ENCODE results near the gene FAM83G. TPM values are rescaled to one million over a fixed set of nuclear protein-coding genes. Genes with fewer than 3 reads are reported as not detected.

FAM83G gene
- polyA plus RNA-seq, 1 of the 3 experiments (the other 2 are of a cell fraction): 6.5 TPM

- no peaks in the 10 kb centered on the region for H3K4me1 ChIP-seq (ENCODE audit: control insufficient read depth in 1 of 2, insufficient read depth in 2 of 2, low read depth in 1 of 2, low read length in 1 of 2)
Measured at GRCh38 chr17:19013226-19013625, 8.7 kb upstream of the FAM83G start.

GRCh38 chr17:19012171-19013080 lies 7.9 kb upstream of the FAM83G start:
- Histone ChIP-seq H3F3A (replicated peaks; ENCODE audit: insufficient read depth) (peaks cover 8% of the 10 kb centered on the region), H3K27me3 (ENCODE audit: insufficient read depth) (no peaks in the 10 kb centered on the region), H4K20me1 (ENCODE audit: insufficient read depth) (no peaks in the 10 kb centered on the region), H3K9me3 (no peaks in the 10 kb centered on the region), H2AFZ (ENCODE audit: low read depth) (no peak overlapping the region), H3K4me2 (no peak overlapping the region), H3K27ac (ENCODE audit: low read depth in 2 of 2, low read length in 1 of 2) (no peak overlapping the region), H3K4me1 (ENCODE audit: control insufficient read depth in 1 of 2, insufficient read depth in 2 of 2, low read depth in 1 of 2, low read length in 1 of 2) (no peaks in the 10 kb centered on the region), H3K9ac (no peak overlapping the region), H3K9me2 (no peaks in the 10 kb centered on the region), H3K79me2 (ENCODE audit: insufficient read depth) (no peaks in the 10 kb centered on the region), H3K4me3 (ENCODE audit: low read depth in 2 of 2, low read length in 1 of 2) (no peak overlapping the region), H3K36me3 (replicated peaks in 1 of 2; ENCODE audit: control insufficient read depth in 1 of 2, insufficient read depth in 2 of 2, low read length in 1 of 2) (no peaks in the 10 kb centered on the region)
- TF ChIP-seq TCF12 (IDR thresholded peaks at IDR 0.05) (no peak), USF2 (IDR thresholded peaks at IDR 0.05; ENCODE audit: borderline replicate concordance, low read depth, low read length) (no peak)
- DNase-seq: no peak
- POLR2A ChIA-PET: no interaction called here
- WGBS (ENCODE audit: low lambda C conversion rate): 91% methylated on average over 18 of the region's 22 CpGs
- CTCF ChIA-PET: interaction anchor here (0.6 to 1.9 kb wide), 2 partner anchors 51 to 750 kb away, joined by 3 to 5 read pairs; no protein-coding TSS in a partner anchor

More at GRCh38 chr17:19013226-19013625, 8.7 kb upstream of the FAM83G start:
- ChIA-PET CTCF (interaction anchor here (0.6 kb wide), 1 partner anchor 750 kb away, joined by 3 read pairs; no protein-coding TSS in a partner anchor), POLR2A (no interaction called here)
- Histone ChIP-seq H4K20me1 (ENCODE audit: insufficient read depth) (no peaks in the 10 kb centered on the region), H3K27me3 (ENCODE audit: insufficient read depth) (no peaks in the 10 kb centered on the region), H3K9me3 (no peaks in the 10 kb centered on the region), H3K4me3 (ENCODE audit: low read depth in 2 of 2, low read length in 1 of 2) (no peak overlapping the region), H3K4me2 (no peak overlapping the region), H3K36me3 (replicated peaks in 1 of 2; ENCODE audit: control insufficient read depth in 1 of 2, insufficient read depth in 2 of 2, low read length in 1 of 2) (no peaks in the 10 kb centered on the region), H3K79me2 (ENCODE audit: insufficient read depth) (no peaks in the 10 kb centered on the region), H3K27ac (ENCODE audit: low read depth in 2 of 2, low read length in 1 of 2) (no peak overlapping the region), H3K9ac (no peak overlapping the region), H2AFZ (ENCODE audit: low read depth) (no peak overlapping the region), H3K9me2 (no peaks in the 10 kb centered on the region), H3F3A (replicated peaks; ENCODE audit: insufficient read depth) (peaks cover under 1% of the 10 kb centered on the region)
- DNase-seq: no peak
- 87% methylated on average over 11 of the region's 12 CpGs for WGBS (ENCODE audit: low lambda C conversion rate)
- TF ChIP-seq EP300 (IDR thresholded peaks at IDR 0.05; ENCODE audit: borderline replicate concordance in 1 of 2, low read depth in 1 of 2, low read length in 1 of 2) (no peak), IRF3 (IDR thresholded peaks at IDR 0.05; ENCODE audit: low read depth, low read length) (no peak), RXRA (IDR thresholded peaks at IDR 0.05; ENCODE audit: borderline replicate concordance, low read depth) (no peak), EZH2phosphoT487 (IDR thresholded peaks at IDR 0.05; ENCODE audit: borderline replicate concordance, low read depth) (no peak), TCF12 (IDR thresholded peaks at IDR 0.05) (no peak)

- Histone ChIP-seq H3F3A (replicated peaks; ENCODE audit: insufficient read depth) (peaks cover 12% of the 10 kb centered on the region), H3K4me2 (no peak overlapping the region), H3K79me2 (ENCODE audit: insufficient read depth) (no peaks in the 10 kb centered on the region), H3K27ac (ENCODE audit: low read depth in 2 of 2, low read length in 1 of 2) (no peak overlapping the region), H3K9ac (no peak overlapping the region), H2AFZ (ENCODE audit: low read depth) (no peak overlapping the region), H3K9me3 (no peaks in the 10 kb centered on the region), H3K27me3 (ENCODE audit: insufficient read depth) (no peaks in the 10 kb centered on the region), H3K9me2 (no peaks in the 10 kb centered on the region), H3K36me3 (replicated peaks in 1 of 2; ENCODE audit: control insufficient read depth in 1 of 2, insufficient read depth in 2 of 2, low read length in 1 of 2) (no peaks in the 10 kb centered on the region), H3K4me1 (ENCODE audit: control insufficient read depth in 1 of 2, insufficient read depth in 2 of 2, low read depth in 1 of 2, low read length in 1 of 2) (no peaks in the 10 kb centered on the region), H3K4me3 (ENCODE audit: low read depth in 2 of 2, low read length in 1 of 2) (no peak overlapping the region), H4K20me1 (ENCODE audit: insufficient read depth) (no peaks in the 10 kb centered on the region)
- ChIA-PET CTCF (interaction anchor here (0.8 to 1.9 kb wide), 2 partner anchors 51 to 58 kb away, joined by 3 to 5 read pairs; no protein-coding TSS in a partner anchor), POLR2A (no interaction called here)
- no peak for DNase-seq
- 81% methylated on average over 4 of the region's 6 CpGs for WGBS (ENCODE audit: low lambda C conversion rate)
- TF ChIP-seq USF2 (IDR thresholded peaks at IDR 0.05; ENCODE audit: borderline replicate concordance, low read depth, low read length): no peak
- no peak for TF ChIP-seq JUND (IDR thresholded peaks at IDR 0.05)
- TF ChIP-seq NFIC (IDR thresholded peaks at IDR 0.05; ENCODE audit: borderline replicate concordance): no peak
- no peak for TF ChIP-seq POLR2AphosphoS5 (IDR thresholded peaks at IDR 0.05; ENCODE audit: low read depth, low read length)
- no peak for TF ChIP-seq RXRA (IDR thresholded peaks at IDR 0.05; ENCODE audit: borderline replicate concordance, low read depth)
- no peak for TF ChIP-seq PBX3 (IDR thresholded peaks at IDR 0.05)
- TF ChIP-seq ZBTB33 (IDR thresholded peaks at IDR 0.05; ENCODE audit: borderline replicate concordance, low read depth): no peak
- no peak for TF ChIP-seq RFX5 (IDR thresholded peaks at IDR 0.05; ENCODE audit: low read length)
Measured at GRCh38 chr17:19011581-19011980, 7.0 kb upstream of the FAM83G start.

Measured in SK-N-SH (cell line).